GM21528 (cell line): ENCODE measurements around the gene ZNF768.
"Not testable (repeated sequence)": the region's sequence is repeated elsewhere in the genome, so short reads cannot be mapped to it uniquely, and the experiment has no call there.

ENCODE experiments used
- ATAC-seq: cut with Tn5 transposase; IDR thresholded peaks from one replicate; pipeline ENCODE4 v1.9.1; 2021; ENCODE audit warnings: mild to moderate bottlenecking, moderate library complexity; ENCODE audit not compliant: unreplicated experiment, low FRiP score

Gene ZNF768

DNA sequence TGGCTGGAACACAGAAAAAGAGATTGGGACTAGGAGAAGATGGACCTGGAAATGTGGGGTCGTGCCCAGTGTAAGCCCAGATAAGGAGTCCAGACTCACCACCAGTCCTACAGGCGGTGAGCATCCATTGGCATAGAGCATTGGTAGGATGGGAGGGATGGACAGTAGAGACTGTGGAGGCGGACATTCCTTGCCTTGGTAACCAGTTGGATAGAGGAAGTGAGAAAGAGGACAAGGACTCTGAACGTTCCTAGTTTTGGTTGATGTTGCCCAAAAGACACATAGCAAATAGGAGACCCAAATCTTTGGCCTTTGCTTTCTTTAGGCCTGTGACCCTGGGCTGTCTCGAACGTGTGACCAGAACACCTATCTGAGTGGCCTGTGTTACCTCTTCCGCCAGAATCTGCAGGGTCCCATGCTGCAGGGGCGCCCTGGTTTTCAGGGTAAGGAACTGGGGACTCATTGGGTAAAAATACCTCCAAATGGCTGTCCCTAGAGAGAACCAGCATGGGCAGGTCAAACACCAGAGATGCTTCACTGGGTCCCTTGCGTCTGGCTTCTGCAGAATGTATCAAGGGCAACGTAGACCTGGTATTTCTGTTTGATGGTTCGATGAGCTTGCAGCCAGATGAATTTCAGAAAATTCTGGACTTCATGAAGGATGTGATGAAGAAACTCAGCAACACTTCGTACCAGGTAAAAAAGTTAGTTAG, 47.4 kb downstream of the ZNF768 start:
- no peak for ATAC-seq

DNA sequence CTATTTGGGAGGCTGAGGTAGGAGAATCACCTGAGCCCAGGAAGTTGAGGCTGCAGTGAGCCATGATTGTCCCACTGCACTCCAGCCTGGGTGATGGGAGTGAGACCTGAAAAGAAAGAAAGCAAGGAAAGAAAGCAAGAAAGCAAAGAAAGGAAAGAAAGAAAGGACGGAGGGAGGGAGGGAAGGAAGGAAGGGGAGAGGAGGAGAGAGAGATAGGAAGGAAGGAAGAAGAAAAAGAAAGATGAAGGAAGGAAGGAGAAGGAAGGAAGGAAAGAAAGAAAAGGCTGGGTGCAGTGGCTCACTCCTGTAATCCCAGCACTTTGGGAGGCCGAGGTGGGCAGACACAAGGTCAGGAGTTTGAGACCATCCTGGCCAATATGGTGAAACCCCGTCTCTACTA, 48.6 kb downstream of the ZNF768 start:
- not testable (repeated sequence) for ATAC-seq

DNA sequence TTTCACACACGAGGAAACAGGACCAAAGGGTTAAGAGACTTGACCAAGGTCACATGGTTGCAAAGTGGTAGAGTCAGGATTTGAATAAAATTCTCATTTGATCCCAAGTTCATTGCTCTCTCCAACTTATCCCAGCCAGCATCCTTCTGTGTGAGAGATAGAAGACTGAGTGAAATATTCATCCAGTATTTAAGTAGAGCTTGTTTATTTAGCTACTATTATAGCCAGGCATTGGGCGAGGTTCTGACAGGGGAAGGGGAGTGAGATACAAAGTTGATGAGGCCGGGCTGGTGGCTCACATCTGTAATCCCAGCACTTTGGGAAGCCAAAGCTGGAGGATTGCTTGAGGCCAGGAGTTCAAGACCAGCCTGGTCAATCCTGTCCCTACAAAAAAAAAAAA, 49.4 kb downstream of the ZNF768 start:
- ATAC-seq: no peak

DNA sequence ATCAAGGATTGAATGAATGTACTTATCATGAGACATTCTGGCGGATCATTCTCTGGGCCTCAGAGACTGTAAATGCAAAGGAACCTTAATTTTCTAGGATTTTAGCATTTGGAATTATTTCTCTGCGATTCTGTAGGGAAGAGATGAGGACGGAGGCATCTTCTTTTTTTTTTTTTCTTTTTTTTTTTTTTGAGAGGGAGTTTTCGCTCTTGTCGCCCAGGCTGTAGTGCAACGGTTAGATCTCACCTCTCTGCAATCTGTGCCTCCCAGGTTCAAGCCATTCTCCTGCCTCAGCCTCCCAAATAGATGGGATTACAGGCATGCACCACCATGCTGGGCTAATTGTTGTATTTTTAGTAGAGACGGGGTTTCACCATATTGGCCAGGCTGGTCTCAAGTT, 51.7 kb downstream of the ZNF768 start:
- no peak for ATAC-seq

DNA sequence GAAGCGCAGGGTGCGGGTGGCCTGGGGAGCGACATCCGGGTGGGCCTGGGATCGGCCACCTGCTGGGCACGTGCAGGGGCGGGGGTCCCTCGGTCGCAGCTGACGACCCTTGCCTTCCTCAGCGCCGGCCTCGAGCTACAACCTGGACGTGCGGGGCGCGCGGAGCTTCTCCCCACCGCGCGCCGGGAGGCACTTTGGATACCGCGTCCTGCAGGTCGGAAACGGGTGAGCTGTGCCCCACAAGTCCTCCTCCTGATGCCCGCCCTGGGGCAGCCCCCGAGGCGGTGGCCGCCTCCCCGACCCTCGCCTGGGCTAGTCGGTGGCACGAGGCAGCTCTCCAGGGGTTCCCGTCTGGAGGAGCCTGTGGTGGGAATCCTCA, 52.3 kb downstream of the ZNF768 start:
- no peak for ATAC-seq
